Subcutaneous adipose tissue (tissue), 4 donors: ENCODE data around the gene ARFGEF3. TPM values are rescaled to one million over a fixed set of nuclear protein-coding genes. Genes with fewer than 3 reads are reported as not detected.

Experiments
- CTCF ChIP-seq: fragments of 450-650 bp; IDR thresholded peaks from one replicate; pipeline ENCODE4 v1.5.1; 2016; ENCODE audit warnings: low read depth, mild to moderate bottlenecking, control low read depth, antibody characterized with exemption, moderate library complexity
- total RNA-seq, 4 donors: library from RNA; depleted of rRNA; stranded (reverse); fragments of >200 nt; gene quantifications; one replicate each; pipeline ENCODE4 v1.1.0, GENCODE V29; 2016

Gene ARFGEF3
- total RNA-seq, 4 donors from 2014 or later = 1.0 to 6.2 (median 2.3) TPM

GRCh38 chr6:138245751-138246150 lies 84.0 kb downstream of the ARFGEF3 start:
- no peak for TF ChIP-seq CTCF

GRCh38 chr6:138246650-138247440 lies 85.1 kb downstream of the ARFGEF3 start:
- no peak for TF ChIP-seq CTCF

DNA sequence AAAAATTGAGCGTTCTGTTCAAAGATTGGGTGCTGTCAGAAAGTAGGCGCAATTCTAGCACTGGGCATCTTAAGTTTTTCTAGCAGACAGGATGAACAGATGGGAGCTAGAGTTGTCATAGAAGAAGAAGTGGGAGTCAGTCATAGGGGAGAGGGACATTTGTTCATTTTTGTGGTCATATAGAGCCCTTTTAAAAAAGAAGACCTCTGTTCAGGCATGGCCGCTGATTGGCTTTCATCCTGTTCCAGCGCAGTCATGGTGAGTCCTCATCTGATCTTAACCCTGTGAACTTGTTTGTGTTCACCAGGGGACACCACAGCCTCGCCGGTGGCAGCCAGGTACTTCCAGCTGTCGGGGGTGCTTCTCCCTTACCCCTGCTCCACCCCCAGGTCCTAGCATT lies 86.3 kb downstream of the ARFGEF3 start:
- no peak for TF ChIP-seq CTCF

- TF ChIP-seq CTCF = no peak
Observed at GRCh38 chr6:138248878-138249277, 87.1 kb downstream of the ARFGEF3 start.

DNA sequence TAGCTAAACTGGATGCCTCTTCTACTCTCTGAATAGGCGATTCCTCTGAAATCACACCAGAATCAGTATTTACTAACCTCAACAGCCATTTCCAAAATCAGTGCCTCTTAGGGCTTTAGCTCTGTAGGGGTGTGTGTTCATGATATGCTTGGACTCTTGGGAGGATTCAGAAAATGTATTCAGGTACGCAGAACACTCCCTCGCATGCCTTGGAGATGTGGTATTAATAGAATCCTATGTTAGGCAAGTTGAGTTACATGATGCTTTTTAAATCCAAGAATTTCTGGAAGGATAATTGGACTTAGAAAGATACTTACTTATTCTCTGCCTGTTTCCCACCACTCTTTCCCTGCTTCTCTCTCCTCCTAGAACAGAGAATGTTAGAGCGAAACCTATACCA lies 88.3 kb downstream of the ARFGEF3 start:
- no peak for TF ChIP-seq CTCF

GRCh38 chr6:138250513-138251247 lies 88.9 kb downstream of the ARFGEF3 start:
- no peak for TF ChIP-seq CTCF

DNA sequence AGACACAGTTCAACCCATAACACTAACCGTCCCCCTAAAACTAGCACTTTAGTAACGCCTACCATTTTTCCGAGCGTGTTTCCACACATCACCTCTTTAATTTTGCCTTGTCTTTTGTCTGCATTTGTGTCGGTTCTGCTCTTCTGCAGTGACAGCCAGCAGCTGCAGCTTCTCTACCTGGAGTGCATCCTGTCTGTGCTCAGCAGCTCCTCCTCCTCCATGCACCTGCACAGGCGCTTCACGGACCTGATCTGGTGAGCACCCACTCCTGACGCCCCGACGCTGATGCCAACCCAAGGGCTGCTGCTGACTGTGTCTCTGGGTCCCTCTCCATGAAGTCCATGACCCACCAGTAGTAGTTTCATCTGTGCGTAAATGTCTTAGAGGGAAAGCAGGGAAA lies 92.0 kb downstream of the ARFGEF3 start:
- TF ChIP-seq CTCF = no peak
